B cell (primary cell): ENCODE results near the gene P3R3URF. TPM values are rescaled to one million over a fixed set of nuclear protein-coding genes. Genes with fewer than 3 reads are reported as not detected.

ENCODE experiments used
- ATAC-seq: fragments of 200-7000 bp; cut with Tn5 transposase; one replicate; pipeline ENCODE4 v1.10.0; 2021; ENCODE audit warnings: low read depth, mild to moderate bottlenecking, moderate number of reproducible peaks, moderate library complexity
- CTCF ChIA-PET: fragments of 350-600 bp; sonication (Branson Sonifier 250); formaldehyde crosslinking; loops from one replicate; lab custom pipeline; 2021; ENCODE audit warnings: antibody characterized with exemption, inconsistent platforms; lab: Charles Lee
- POLR2A ChIA-PET: fragments of 350-600 bp; sonication (Branson Sonifier 250); formaldehyde crosslinking; loops from one replicate; lab custom pipeline; 2021; ENCODE audit warnings: antibody characterized with exemption; lab: Charles Lee
- DNase-seq: peaks from one replicate; pipeline ENCODE4 v3.0.0; 2013
- H2AFZ ChIP-seq: 2 replicates; pipeline ENCODE4 v1.6.1; 2012; ENCODE audit warnings: mild to moderate bottlenecking, low read depth, low read length; ENCODE audit not compliant: insufficient read depth, poor library complexity, severe bottlenecking
- H3K27ac ChIP-seq, 2 donors: 1 replicate in 1 of 2; 2 replicates in 1 of 2; pipeline ENCODE4 v1.5.1; 2012 to 2013; ENCODE audit warnings: low read length in 2 of 2, mild to moderate bottlenecking in 2 of 2, moderate library complexity in 1 of 2
- H3K27me3 ChIP-seq, 4 experiments: fragments of 200-600 bp in 1 of 4; sonication (generic) in 1 of 4; replicated peaks in 1 of 4; 1 replicate in 2 of 4; 2 replicates in 2 of 4; pipeline versions ENCODE4 v1.6.1 to v1.7.0; 2013 to 2016; ENCODE audit warnings: low read length in 3 of 4, mild to moderate bottlenecking in 2 of 4, mixed read lengths in 1 of 4, moderate library complexity in 1 of 4; ENCODE audit not compliant: insufficient read depth in 4 of 4, control insufficient read depth in 3 of 4; ENCODE audit errors: control extremely low read depth in 1 of 4
- H3K36me3 ChIP-seq, 2 experiments: replicated peaks in 1 of 2; 1 replicate in 1 of 2; 2 replicates in 1 of 2; pipeline versions ENCODE4 v1.6.1 to v1.7.1; 2013; ENCODE audit warnings: low read length in 1 of 2; ENCODE audit not compliant: insufficient read depth in 2 of 2, control insufficient read depth in 1 of 2; ENCODE audit errors: control extremely low read depth in 1 of 2, extremely low read depth in 1 of 2
- H3K4me1 ChIP-seq, 2 donors: fragments of 200-600 bp in 1 of 2; sonication (generic) in 1 of 2; 1 replicate in 1 of 2; 2 replicates in 1 of 2; pipeline versions ENCODE4 v1.5.1 to v1.6.1; 2013 to 2017; ENCODE audit warnings: low read length in 2 of 2; ENCODE audit not compliant: control insufficient read depth in 2 of 2, insufficient read depth in 2 of 2
- H3K4me2 ChIP-seq: replicated peaks from 2 replicates; pipeline ENCODE3; 2012; ENCODE audit warnings: mild to moderate bottlenecking, low read depth, low read length; ENCODE audit not compliant: poor library complexity, severe bottlenecking
- H3K4me3 ChIP-seq, 5 experiments: fragments of 200-600 bp in 1 of 5; sonication (generic) in 1 of 5; 1 replicate in 3 of 5; 2 replicates in 2 of 5; pipeline versions ENCODE4 v1.5.1 to v1.7.0; 2011 to 2016; ENCODE audit warnings: low read length in 4 of 5, mild to moderate bottlenecking in 4 of 5, low read depth in 2 of 5, control low read depth in 1 of 5, moderate library complexity in 1 of 5; ENCODE audit not compliant: insufficient read depth in 1 of 5; ENCODE audit errors: control extremely low read depth in 1 of 5, extremely low read depth in 1 of 5
- H3K79me2 ChIP-seq: fragments of 200-600 bp; sonication (generic); one replicate; pipeline ENCODE4 v1.6.0; 2016; ENCODE audit warnings: low read length; ENCODE audit not compliant: control insufficient read depth, insufficient read depth
- H3K9ac ChIP-seq: fragments of 200-600 bp; sonication (generic); 2 replicates; pipeline ENCODE4 v1.6.1; 2017; ENCODE audit warnings: mild to moderate bottlenecking, low read length, moderate library complexity
- H3K9me3 ChIP-seq, 3 donors: one replicate each; pipeline versions ENCODE4 v1.6.1 to v1.7.1; 2013; ENCODE audit warnings: low read length in 2 of 3; ENCODE audit not compliant: control insufficient read depth in 2 of 3, insufficient read depth in 1 of 3; ENCODE audit errors: control extremely low read depth in 1 of 3
- H4K20me1 ChIP-seq: 2 replicates; pipeline ENCODE4 v1.6.0; 2012; ENCODE audit warnings: mild to moderate bottlenecking, low read length; ENCODE audit not compliant: insufficient read depth, control insufficient read depth, poor library complexity, severe bottlenecking
- H3K27ac Mint-ChIP-seq: one replicate; pipeline ENCODE4 v1.8.0; 2021; ENCODE audit warnings: mixed read lengths
- H3K27me3 Mint-ChIP-seq: one replicate; pipeline ENCODE4 v1.8.0; 2021; ENCODE audit warnings: mixed read lengths
- H3K4me1 Mint-ChIP-seq: one replicate; pipeline ENCODE4 v1.8.0; 2021; ENCODE audit warnings: mixed read lengths
- H3K4me3 Mint-ChIP-seq: one replicate; pipeline ENCODE4 v1.8.0; 2021; ENCODE audit warnings: mixed read lengths
- H3K9me3 Mint-ChIP-seq: one replicate; pipeline ENCODE4 v1.8.0; 2022; ENCODE audit warnings: mixed read lengths; ENCODE audit not compliant: insufficient read depth
- CTCF ChIP-seq: fragments of 200-600 bp; IDR thresholded peaks from one replicate; pipeline ENCODE4 v1.8.0; 2022; ENCODE audit warnings: antibody characterized with exemption, mild to moderate bottlenecking
- EZH2 ChIP-seq: IDR thresholded peaks from 2 replicates; pipeline ENCODE4 v1.6.1; 2012; ENCODE audit warnings: borderline replicate concordance, low read depth, mild to moderate bottlenecking, moderate library complexity, low read length; ENCODE audit not compliant: insufficient read depth, poor library complexity, severe bottlenecking
- WGBS: methylation state at CpG from one replicate; pipeline ENCODE4 v1.1.5; 2013; ENCODE audit warnings: missing lambda C conversion rate; ENCODE audit not compliant: insufficient coverage; 5-methylcytosine and 5-hydroxymethylcytosine counted together
- intact Hi-C: fragments of 100-400 bp; cut with micrococcal nuclease; formaldehyde crosslinking; loops from one replicate; pipeline ENCODE4 v1.10.0; 2022
- polyA plus RNA-seq: library from polyadenylated mRNA; depleted of rRNA; stranded (reverse); fragments of >200 nt; gene quantifications from 2 replicates; pipeline ENCODE4 v1.2.3, GENCODE V29; 2012
- total RNA-seq, 2 donors: library from RNA; stranded (reverse); fragments of 120-200 nt in 1 of 2; gene quantifications; 1 replicate in 1 of 2; 2 replicates in 1 of 2; pipeline versions ENCODE4 v1.2.3 to v1.2.4, GENCODE V29; 2013 to 2022

P3R3URF gene
- total and polyA plus RNA-seq, 2 donors (not counting 1 experiment from before 2014, with no cell fraction given), result not detected

- Mint-ChIP-seq H3K4me3 (no peak overlapping the region), H3K4me1 (peaks cover 6% of the 10 kb centered on the region), H3K9me3 (no peaks in the 10 kb centered on the region), H3K27me3 (no peaks in the 10 kb centered on the region), H3K27ac (no peak overlapping the region)
- Histone ChIP-seq H3K36me3 (no peaks in the 10 kb centered on the region), H3K9ac (no peak overlapping the region), H3K79me2 (no peaks in the 10 kb centered on the region), H3K9me3 (no peaks in the 10 kb centered on the region), H2AFZ (peak overlapping the region; percentile 66), H3K4me2 (peak overlapping the region; percentile 70), H3K27ac (no peak overlapping the region), H3K27me3 (no peaks in the 10 kb centered on the region), H4K20me1 (no peaks in the 10 kb centered on the region), H3K4me1 (peaks cover 12 to 16% of the 10 kb centered on the region in 2 donors), H3K4me3 (peak overlapping the region in 1 of 5 experiments; percentile 35)
- ChIA-PET POLR2A (no interaction called here), CTCF (interaction anchor here (0.7 to 13.8 kb wide), 9 partner anchors 12 to 661 kb away, joined by 3 to 249 read pairs (median 4); partner anchors contain the start of gene GPBP1L1)
- ATAC-seq (peak; percentile 78), DNase-seq (peak; percentile 80)
- intact Hi-C loops, result loop anchor here (1.0 to 5.0 kb wide), 3 partner anchors 44 to 168 kb away; no protein-coding TSS in a partner anchor
- TF ChIP-seq CTCF (peak; percentile 94), EZH2 (no peak)
- 3% methylated on average over 6 of the region's 10 CpGs for WGBS
These were observed 3.1 kb upstream of the P3R3URF start for GRCh38 chr1:46179138-46180081.

GRCh38 chr1:46175243-46175642 lies 1.0 kb downstream of the P3R3URF start:
- H3K9me3 ChIP-seq, result no peaks in the 10 kb centered on the region
- intact Hi-C loops, result loop anchor here (5.0 kb wide), 1 partner anchor 172 kb away; no protein-coding TSS in a partner anchor
- WGBS, result 90% methylated on average over 1 of the region's 3 CpGs
- no peak overlapping the region for H3K4me2 ChIP-seq
- no peak overlapping the region for H2AFZ ChIP-seq
- ChIA-PET CTCF (interaction anchor here (0.9 to 13.8 kb wide), 2 partner anchors 26 to 138 kb away, joined by 3 to 249 read pairs; no protein-coding TSS in a partner anchor), POLR2A (no interaction called here)
- no peaks in the 10 kb centered on the region for H3K27me3 ChIP-seq
- H4K20me1 ChIP-seq, result no peaks in the 10 kb centered on the region
- no peaks in the 10 kb centered on the region for H3K36me3 ChIP-seq
- no peak overlapping the region for H3K9ac ChIP-seq
- Mint-ChIP-seq H3K9me3 (no peaks in the 10 kb centered on the region), H3K27me3 (no peaks in the 10 kb centered on the region), H3K4me1 (peaks cover 10% of the 10 kb centered on the region), H3K27ac (no peak overlapping the region), H3K4me3 (no peak overlapping the region)
- no peak overlapping the region for H3K4me3 ChIP-seq
- ATAC-seq (no peak), DNase-seq (no peak)
- peaks cover 13 to 31% of the 10 kb centered on the region in 2 donors for H3K4me1 ChIP-seq
- TF ChIP-seq EZH2, result no peak
- no peak for TF ChIP-seq CTCF
- no peak overlapping the region for H3K27ac ChIP-seq
- H3K79me2 ChIP-seq, result no peaks in the 10 kb centered on the region
